ENCODE data around the gene DRICH1. TPM values are rescaled to one million over a fixed set of nuclear protein-coding genes. Genes with fewer than 3 reads are reported as not detected.
A peak's percentile ranks its signal among the peaks of the same experiment; 100 is the strongest.

The DRICH1 gene
- polyA plus RNA-seq, 3 donors, result 1.7 TPM; not detected in 2

GRCh38 chr22:23609983-23610781 is 21.9 kb downstream of the DRICH1 start:
- no peak for DNase-seq
- Histone ChIP-seq H3K4me1 (ENCODE audit: control insufficient read depth in 1 of 2, insufficient read depth in 2 of 2, low read length in 2 of 2) (no peaks in the 10 kb centered on the region), H3K4me3 (replicated peaks in 1 of 3; ENCODE audit: low read depth in 2 of 3, low read length in 3 of 3) (no peak overlapping the region), H3K4me2 (replicated peaks; ENCODE audit: extremely low read depth, low read length, poor library complexity, severe bottlenecking) (no peak overlapping the region), H3K79me2 (ENCODE audit: insufficient read depth, low read length) (no peaks in the 10 kb centered on the region), H3K27ac (ENCODE audit: low read depth in 1 of 2, low read length in 2 of 2) (no peak overlapping the region), H3K9ac (ENCODE audit: insufficient read depth, low read length, poor library complexity, severe bottlenecking) (no peak overlapping the region), H4K20me1 (ENCODE audit: insufficient read depth, low read length) (no peaks in the 10 kb centered on the region), H2AFZ (ENCODE audit: insufficient read depth, low read depth, low read length, poor library complexity, severe bottlenecking) (no peak overlapping the region), H3K36me3 (replicated peaks in 1 of 2; ENCODE audit: control insufficient read depth in 1 of 2, insufficient read depth in 2 of 2, low read length in 2 of 2) (no peaks in the 10 kb centered on the region), H3K9me3 (replicated peaks in 1 of 2; ENCODE audit: control insufficient read depth in 1 of 2, insufficient read depth in 1 of 2, low read length in 2 of 2) (no peaks in the 10 kb centered on the region), H3K27me3 (ENCODE audit: control insufficient read depth in 2 of 2, insufficient read depth in 2 of 2, low read length in 2 of 2) (no peaks in the 10 kb centered on the region)
- H3K9me3 Mint-ChIP-seq, result no peaks in the 10 kb centered on the region
- H3K4me3 Mint-ChIP-seq, result no peak overlapping the region
- intact Hi-C loops (cut with micrococcal nuclease), result no loop called here
- peaks cover 0 to 3% of the 10 kb centered on the region in 2 donors for H3K36me3 Mint-ChIP-seq
- TF ChIP-seq CTCF (IDR thresholded peaks at IDR 0.05), result no peak
- 98% methylated on average over 6 of the region's 12 CpGs for WGBS (ENCODE audit: insufficient coverage)
- peak overlapping the region in 1 of 7 donors; percentile 29 for H3K27ac Mint-ChIP-seq
- no peaks in the 10 kb centered on the region for H3K4me1 Mint-ChIP-seq
- H3K27me3 Mint-ChIP-seq (ENCODE audit: low read depth in 3 of 3), result no peaks in the 10 kb centered on the region

- H3K4me3 ChIP-seq (replicated peaks in 1 of 3; ENCODE audit: low read depth in 2 of 3, low read length in 3 of 3), result no peak overlapping the region
- H3K79me2 ChIP-seq (ENCODE audit: insufficient read depth, low read length), result no peaks in the 10 kb centered on the region
- no peaks in the 10 kb centered on the region for H4K20me1 ChIP-seq (ENCODE audit: insufficient read depth, low read length)
- Mint-ChIP-seq H3K27me3 (ENCODE audit: low read depth in 3 of 3) (peaks cover 0 to 2% (median 0%) of the 10 kb centered on the region in 3 donors), H3K9me3 (no peaks in the 10 kb centered on the region), H3K4me3 (no peak overlapping the region), H3K27ac (no peak overlapping the region), H3K4me1 (no peaks in the 10 kb centered on the region), H3K36me3 (peaks cover 0 to 3% of the 10 kb centered on the region in 2 donors)
- H3K36me3 ChIP-seq (replicated peaks in 1 of 2; ENCODE audit: control insufficient read depth in 1 of 2, insufficient read depth in 2 of 2, low read length in 2 of 2), result no peaks in the 10 kb centered on the region
- H2AFZ ChIP-seq (ENCODE audit: insufficient read depth, low read depth, low read length, poor library complexity, severe bottlenecking), result no peak overlapping the region
- H3K9ac ChIP-seq (ENCODE audit: insufficient read depth, low read length, poor library complexity, severe bottlenecking), result no peak overlapping the region
- no peak for DNase-seq
- intact Hi-C loops (cut with micrococcal nuclease), result no loop called here
- H3K27ac ChIP-seq (ENCODE audit: low read depth in 1 of 2, low read length in 2 of 2), result no peak overlapping the region
- no peaks in the 10 kb centered on the region for H3K4me1 ChIP-seq (ENCODE audit: control insufficient read depth in 1 of 2, insufficient read depth in 2 of 2, low read length in 2 of 2)
- no peaks in the 10 kb centered on the region for H3K9me3 ChIP-seq (replicated peaks in 1 of 2; ENCODE audit: control insufficient read depth in 1 of 2, insufficient read depth in 1 of 2, low read length in 2 of 2)
- 100% methylated on average over 2 of the region's 6 CpGs for WGBS (ENCODE audit: insufficient coverage)
- H3K4me2 ChIP-seq (replicated peaks; ENCODE audit: extremely low read depth, low read length, poor library complexity, severe bottlenecking), result no peak overlapping the region
- no peaks in the 10 kb centered on the region for H3K27me3 ChIP-seq (ENCODE audit: control insufficient read depth in 2 of 2, insufficient read depth in 2 of 2, low read length in 2 of 2)
- TF ChIP-seq CTCF (IDR thresholded peaks at IDR 0.05), result no peak
Measured at GRCh38 chr22:23608583-23608982, 23.5 kb downstream of the DRICH1 start.

All from CD14-positive monocyte (primary cell).